HG03025 (cell line): ENCODE results near the gene HS3ST3B1.
A peak's percentile ranks its signal among the peaks of the same experiment; 100 is the strongest.

ENCODE experiments used
- ATAC-seq: cut with Tn5 transposase; IDR thresholded peaks from one replicate; pipeline ENCODE4 v1.9.1; 2021; ENCODE audit warnings: mild to moderate bottlenecking, moderate library complexity; ENCODE audit not compliant: unreplicated experiment, low FRiP score

HS3ST3B1 gene

DNA sequence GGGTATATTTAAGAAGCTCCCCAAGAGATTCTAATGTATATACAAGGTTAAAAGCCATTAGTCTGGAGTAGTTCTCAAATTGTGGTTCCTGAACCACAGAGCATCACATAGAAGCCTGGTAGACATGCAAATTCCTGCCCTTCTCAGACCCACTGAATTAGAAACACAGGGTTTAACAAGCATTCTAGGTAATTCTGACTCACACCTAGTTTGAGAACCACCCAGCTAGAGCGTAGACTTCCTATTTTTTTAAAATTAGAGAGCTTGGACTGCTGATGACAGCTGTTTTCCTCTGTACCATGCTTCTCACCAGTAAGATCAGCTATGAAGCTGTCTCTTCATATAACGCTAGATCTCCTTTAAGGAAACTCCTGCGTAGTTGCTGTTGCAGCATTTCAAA, 50.6 kb downstream of the HS3ST3B1 start:
- ATAC-seq = peak; percentile 68

DNA sequence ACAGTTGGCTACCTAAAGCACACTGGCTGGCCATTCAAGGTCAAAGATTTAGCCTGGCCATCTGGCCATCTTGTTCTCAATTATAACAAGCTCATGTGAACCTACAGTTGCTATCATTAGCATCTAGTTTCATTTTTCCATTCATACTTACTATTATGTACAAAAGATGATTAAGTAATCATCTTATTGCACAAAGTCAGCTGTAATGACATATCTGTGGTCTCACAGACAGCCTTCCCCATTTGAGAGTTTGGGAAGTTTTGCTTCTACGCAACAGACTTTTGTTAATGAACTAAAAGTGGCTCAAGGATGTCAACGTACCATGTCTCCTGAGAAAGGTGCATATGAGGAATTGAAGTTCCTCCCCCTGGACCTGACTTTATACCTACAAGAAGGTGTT, 51.3 kb downstream of the HS3ST3B1 start:
- ATAC-seq = no peak

DNA sequence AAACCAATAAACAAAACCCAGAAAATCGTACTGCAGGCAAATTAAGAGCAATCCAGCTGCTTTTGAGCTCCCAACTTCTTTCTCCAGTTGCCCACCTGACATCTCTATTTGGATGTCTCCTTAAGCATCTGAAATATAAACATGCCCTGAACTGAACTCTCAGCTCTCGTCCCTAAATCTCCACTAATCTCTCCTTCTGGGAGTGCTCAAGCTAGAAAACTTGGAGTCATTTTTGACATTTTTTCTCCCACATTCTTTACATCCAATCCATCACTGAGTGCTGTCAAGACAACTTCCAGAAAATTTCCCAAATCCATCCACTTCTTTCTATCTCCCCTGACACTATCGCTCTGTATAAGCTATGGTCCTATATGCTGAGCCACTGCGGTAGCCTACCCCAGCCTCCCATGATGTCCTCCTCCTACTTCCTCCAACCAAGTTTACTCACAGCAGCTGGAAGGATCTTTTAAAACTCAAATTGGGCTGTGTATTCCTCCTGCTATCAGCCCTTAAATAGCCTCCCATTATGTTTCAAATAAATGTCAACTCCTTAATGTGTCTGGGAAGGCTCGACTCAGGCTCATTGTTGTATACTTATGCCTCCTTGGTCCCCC, 53.1 kb downstream of the HS3ST3B1 start:
- no peak for ATAC-seq

DNA sequence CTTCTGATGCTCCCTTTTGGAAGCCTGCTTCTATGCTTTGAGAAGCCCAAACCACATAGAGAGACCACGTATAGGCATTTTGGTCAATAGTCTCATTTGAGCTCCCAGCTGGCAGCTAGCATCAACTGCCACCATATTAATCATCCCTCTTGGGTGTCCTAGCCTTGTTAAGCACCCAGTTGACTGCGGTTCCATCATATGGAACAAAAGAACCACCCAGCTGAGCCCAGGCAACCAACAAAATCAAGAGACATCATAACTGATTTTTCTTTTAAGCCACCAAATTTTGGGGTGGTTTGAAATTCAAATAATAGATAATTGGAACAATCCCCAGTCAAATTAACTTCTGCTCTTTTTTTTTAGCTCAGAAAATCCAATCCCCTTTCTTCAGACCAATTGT, 53.9 kb downstream of the HS3ST3B1 start:
- no peak for ATAC-seq

DNA sequence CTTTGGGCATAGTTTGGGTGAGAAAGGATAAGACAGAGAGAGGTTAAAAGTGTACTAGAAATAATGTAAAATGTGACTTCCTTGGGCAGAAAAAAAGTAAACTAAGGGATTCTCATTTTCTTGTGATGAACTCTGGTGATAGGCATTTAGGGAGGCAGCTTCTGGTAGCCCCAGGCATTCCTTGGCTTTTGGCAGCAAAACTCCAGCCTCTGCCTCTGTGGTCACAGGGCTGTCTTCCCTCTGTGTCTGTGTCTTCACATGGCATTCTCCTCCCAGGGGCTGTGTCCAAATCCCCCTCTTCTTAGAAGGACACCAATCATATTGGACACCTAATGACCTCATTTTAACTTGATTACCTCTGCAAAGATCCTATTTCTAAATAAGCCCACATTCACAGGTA, 54.7 kb downstream of the HS3ST3B1 start:
- ATAC-seq = no peak

DNA sequence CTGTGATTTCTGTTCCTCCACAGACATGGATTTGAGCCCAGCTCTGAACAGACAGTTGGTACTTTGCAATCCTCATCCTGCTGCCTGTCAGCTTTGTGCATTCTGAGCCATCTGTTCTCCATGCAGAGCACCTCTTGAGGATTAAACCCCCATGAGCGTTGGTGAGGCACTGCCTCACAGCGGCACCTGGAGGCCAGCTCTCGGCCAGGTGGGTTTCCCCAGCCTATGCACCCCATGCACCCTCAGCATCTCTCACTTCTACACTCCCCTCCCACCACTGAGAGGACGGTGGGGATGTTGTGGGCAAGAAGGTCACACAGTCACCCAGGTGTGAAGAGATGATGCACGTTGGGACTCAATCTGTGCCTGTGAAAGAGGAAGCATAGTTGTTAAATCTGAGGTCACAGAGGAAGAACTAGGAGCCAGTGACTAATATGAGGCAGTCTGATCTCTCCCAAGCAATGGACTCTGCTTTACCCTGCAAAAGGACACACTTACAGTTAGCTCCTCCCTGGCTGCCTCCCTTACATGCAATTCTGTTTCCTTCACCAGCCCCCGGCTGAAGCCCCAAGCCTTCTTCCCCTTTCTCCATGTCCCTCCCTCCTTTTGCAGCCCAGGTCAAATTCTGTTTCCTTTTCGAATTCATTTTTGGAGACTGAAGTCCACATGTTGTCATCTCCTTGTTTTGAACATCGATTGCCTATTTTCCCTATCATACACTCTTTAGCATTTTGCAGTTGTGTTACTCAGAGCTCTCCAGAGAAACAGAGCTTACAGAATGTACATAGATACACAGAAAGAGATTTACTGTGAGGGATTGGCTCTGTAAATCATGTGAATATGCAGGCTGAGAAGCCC, 58.5 kb downstream of the HS3ST3B1 start:
- peak; percentile 95 for ATAC-seq

DNA sequence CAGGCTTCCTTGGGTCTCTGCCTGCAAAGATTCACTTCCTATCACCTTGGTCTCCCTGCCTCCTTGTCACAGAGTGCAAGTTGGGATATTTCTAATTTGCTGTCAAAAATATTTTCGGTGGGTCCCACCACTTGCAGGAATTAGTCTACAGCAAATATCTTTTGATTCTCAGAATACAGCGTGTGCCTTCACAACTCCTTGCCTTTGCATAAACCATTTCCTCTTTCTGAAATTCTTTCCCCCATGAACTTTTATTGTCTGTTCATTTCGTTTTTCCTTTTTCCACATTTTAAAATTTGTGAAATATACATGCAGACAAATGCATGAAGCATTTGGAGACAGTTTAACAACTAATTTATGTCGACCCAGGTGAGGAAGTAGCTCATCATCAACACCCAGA, 60.0 kb downstream of the HS3ST3B1 start:
- no peak for ATAC-seq

- ATAC-seq = no peak
Observed at GRCh38 chr17:14361470-14361869, 60.6 kb downstream of the HS3ST3B1 start.

DNA sequence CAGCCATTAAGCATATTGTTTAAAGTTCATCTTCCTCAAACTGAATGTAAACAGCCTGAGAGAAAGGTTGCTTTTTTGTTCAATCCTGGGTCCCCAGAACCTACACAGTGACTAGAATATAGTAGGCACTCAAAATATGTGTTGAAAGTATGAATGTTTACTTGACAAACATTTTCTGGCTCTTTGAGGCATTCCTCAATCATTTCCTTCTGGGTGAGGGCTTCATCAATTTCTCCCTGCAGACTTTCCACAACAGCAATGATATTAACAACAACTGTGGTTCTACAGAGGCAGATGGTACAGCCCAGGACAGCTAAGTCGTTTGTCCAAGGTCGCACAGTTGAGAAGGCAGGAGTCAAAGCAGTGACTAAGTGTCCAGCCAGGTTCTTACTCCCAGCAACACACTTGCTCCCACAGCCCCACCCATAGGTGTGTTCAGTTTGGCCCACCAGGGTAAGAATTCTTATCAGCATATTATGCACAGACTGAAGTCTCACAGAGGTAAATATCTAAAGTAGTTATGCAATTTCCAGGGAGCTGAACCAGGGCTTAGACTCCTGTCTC, 61.1 kb downstream of the HS3ST3B1 start:
- ATAC-seq = no peak

GRCh38 chr17:14366199-14366598, 65.3 kb downstream of the HS3ST3B1 start:
- no peak for ATAC-seq

DNA sequence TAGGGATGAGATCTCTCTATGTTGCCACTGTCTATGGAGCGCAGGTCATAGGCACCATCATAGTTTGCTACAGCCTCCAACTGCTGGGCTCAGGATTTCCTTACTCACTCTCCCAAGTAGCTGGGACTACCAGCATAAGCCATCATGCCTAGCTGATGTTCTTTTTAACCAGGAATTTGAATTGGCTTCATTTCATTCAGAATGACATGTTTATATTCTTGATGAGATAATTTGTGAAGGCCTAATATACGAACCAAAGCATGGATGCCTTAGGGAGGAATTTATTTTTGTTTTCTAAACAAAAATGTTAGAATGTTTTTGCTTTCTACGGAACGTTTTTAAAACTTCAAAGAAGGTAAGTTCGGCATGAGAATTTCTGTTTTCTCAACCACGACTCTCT, 71.6 kb downstream of the HS3ST3B1 start:
- no peak for ATAC-seq

- no peak for ATAC-seq
Observed at GRCh38 chr17:14372905-14373613, 72.2 kb downstream of the HS3ST3B1 start.

DNA sequence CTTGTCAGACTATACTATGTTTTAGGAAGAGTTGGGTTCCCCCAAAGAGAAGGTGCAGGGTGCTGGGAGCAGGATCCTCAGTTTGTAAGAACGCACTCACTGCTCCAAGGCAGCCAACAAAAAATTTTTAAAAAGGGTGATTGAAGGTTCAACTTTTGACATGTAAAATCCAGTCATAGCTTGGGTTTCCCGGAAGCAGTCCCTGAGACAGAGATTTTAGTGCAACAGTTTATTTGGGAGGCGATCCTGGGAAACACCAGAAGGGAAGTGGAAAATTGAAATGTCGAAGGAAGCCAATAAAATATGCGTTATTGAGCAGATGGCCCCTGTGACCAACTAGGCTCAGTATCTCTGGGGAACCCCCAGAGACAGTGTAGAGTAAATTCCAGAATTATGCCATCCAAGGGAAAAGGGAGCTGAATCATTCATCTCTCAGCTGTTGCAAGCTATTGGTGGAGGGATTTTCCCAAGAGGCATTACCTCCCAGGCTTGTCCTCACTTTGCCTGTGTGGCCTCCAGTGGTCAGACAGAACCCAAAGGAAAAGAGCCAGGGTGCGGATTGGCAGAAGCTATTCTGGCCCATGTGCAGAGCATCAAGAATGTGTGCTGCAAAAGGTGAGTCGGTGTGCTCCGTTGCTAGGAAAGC, 72.9 kb downstream of the HS3ST3B1 start:
- no peak for ATAC-seq

- ATAC-seq = no peak
Observed at GRCh38 chr17:14374268-14374667, 73.4 kb downstream of the HS3ST3B1 start.

- no peak for ATAC-seq
Observed at GRCh38 chr17:14376666-14377065, 75.8 kb downstream of the HS3ST3B1 start.

DNA sequence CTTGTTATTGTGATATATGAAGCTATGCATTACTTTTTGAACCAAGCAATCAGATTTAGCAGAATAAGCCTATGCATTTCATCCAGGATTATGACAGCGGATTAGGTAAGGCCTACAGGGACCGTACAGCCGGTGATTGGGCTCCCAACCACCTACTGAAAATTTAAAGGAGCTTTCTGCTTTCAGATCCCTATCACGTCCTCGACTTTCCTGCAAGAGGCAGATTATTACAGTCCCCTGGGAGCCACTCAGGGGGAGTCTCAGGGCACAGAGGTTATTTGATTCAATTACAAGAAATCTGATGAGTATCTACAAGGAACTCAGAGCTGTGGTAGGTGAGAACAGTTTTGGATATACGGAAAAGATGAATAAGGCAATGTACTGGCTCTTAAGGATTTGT, 80.7 kb downstream of the HS3ST3B1 start:
- no peak for ATAC-seq

- ATAC-seq = no peak
Observed at GRCh38 chr17:14387036-14387435, 86.2 kb downstream of the HS3ST3B1 start.

GRCh38 chr17:14389681-14390080, 88.8 kb downstream of the HS3ST3B1 start:
- no peak for ATAC-seq

DNA sequence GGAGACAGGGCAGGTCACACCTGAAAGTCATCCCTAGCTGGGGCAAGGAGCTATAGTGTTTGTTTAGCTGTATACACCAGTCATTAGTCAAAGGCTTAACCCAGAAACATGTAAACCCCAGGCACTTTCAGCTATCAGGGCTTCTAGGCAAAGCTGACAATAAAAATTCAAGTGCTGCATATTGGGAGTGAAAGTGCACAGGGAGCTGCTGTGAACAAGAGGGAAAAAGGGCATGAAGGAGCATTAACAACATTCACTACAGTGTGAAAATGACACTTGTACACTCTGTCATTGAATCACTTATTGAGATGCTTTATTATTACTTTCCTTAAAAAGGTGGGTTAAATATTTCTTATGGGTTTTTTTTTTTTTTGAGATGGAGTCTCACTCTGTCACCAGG, 92.8 kb downstream of the HS3ST3B1 start:
- ATAC-seq = no peak

GRCh38 chr17:14395255-14395654, 94.4 kb downstream of the HS3ST3B1 start:
- no peak for ATAC-seq

- ATAC-seq = no peak
Observed at GRCh38 chr17:14396547-14396946, 95.7 kb downstream of the HS3ST3B1 start.
